EL (cell line): ENCODE results near the gene GALNT9.
"Not testable (repeated sequence)": the region's sequence is repeated elsewhere in the genome, so short reads cannot be mapped to it uniquely, and the experiment has no call there.

Experiments
- DNase-seq: peaks from one replicate; pipeline ENCODE4 v3.0.0-alpha.2; 2016

The GALNT9 gene

DNA sequence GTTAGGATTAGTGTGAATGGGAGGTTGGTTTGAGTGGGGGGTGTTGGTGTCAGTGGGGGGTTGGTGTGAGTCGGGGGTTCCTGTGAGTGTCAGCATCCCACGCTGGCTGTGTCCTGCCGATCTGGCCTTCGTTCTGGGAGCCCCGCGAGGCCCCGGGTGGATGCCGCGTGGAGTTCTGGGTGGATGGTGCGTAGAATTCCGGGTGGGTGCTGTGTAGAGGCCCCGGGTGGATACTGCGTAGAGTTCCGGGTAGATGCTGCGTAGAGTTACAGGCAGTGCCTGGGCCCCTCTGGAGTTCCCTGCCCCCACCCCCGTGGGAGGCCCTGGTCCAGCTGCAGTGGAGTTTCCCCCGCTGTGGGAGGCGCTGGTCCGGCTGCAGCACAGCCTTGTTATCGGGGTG is 176.4 kb downstream of the GALNT9 start:
- no peak for DNase-seq

DNA sequence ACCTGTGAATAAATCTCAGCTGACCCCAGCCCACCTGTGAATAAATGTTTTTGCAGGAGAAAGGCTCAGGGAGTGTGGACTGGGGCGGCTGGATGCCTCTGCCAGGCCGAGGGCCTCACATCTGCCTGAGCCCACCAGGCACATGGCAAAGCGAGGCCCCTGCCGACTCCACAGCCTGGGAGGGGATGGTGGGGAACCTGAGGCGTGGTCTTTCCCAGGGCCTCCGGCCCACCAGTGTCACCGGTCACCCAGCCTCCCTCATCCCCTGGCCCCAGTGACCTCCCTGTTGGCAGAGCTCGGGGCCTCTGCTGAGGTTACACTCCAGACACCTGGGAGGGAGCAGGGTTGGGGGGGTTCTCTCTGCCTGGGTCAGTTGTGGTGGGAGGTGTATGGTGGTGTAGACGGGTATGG is 177.0 kb downstream of the GALNT9 start:
- no peak for DNase-seq

DNA sequence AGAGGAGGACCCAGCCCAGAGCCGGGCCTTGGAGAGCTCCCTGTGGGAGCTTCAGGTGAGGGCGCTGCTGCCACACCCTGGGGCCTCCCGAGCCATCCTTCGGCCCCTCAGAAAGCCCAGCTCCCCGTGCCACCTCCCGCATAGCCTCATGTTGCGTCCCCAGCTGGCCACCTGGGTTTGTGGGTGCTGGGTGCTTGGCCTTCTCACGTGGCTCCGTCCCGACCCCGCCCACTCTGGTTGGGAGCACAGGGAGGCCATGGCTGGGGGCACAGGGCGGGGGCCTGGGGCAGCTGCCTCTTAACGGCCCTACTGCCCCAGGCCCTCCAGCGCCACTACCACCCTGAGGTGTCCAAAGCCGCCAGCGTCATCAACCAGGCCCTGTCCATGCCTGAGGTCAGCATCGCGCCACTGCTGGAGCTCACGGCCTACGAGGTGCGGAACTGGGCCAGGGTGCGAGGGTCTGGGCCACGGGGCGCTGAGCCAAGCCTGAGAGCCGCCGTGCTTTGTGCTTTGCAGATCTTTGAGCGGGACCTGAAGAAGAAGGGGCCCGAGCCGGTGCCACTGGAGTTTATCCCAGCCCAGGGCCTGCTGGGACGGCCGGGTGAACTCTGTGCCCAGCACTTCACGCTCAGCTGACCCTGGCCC is 177.5 kb downstream of the GALNT9 start:
- no peak for DNase-seq

DNA sequence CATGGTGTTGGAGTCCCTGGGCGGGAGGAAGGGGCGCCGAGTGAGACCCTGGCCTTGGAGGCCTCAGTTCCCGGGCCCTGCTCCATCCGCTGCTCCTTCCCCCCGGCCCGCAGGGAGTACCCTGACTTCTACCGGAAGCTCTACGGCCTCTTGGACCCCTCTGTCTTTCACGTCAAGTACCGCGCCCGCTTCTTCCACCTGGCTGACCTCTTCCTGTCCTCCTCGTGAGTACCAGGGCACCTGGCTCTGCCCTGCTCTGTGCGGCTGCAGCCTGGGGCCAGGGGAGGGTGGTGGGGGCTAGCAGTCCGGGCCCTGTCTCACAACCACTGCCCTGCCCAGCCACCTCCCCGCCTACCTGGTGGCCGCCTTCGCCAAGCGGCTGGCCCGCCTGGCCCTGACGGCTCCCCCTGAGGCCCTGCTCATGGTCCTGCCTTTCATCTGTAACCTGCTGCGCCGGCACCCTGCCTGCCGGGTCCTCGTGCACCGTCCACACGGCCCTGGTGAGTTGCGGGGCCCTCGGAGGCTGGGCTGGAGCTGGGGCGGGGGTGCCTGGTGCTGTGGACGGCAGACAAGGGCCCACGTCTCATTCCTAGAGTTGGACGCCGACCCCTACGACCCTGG is 178.1 kb downstream of the GALNT9 start:
- DNase-seq: no peak

DNA sequence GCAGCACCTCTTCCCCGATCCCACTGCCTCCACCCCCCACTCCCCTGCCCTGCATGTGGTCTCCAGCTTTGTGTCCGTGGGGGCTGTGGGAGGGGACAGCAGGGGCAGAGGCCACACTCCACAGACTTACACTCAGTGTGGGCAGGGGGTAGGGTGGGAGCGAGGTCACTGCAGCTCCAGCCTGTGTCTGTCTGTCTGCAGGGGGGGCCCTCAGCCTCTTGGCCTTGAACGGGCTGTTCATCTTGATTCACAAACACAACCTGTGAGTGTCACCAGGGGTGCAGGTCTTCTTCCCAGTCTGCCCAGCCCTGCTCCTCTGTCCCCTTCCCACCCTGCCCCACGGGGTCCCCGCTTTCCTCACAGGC is 178.6 kb downstream of the GALNT9 start:
- no peak for DNase-seq

DNA sequence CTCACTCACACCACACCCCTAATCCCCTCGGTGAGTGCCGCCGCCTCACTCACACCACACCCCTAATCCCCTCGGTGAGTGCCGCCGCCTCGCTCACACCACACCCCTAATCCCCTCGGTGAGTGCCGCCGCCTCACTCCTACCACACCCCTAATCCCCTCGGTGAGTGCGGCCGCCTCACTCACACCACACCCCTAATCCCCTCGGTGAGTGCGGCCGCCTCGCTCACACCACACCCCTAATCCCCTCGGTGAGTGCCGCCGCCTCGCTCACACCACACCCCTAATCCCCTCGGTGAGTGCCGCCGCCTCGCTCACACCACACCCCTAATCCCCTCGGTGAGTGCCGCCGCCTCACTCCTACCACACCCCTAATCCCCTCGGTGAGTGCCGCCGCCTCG is 179.9 kb downstream of the GALNT9 start:
- DNase-seq: not testable (repeated sequence)

DNA sequence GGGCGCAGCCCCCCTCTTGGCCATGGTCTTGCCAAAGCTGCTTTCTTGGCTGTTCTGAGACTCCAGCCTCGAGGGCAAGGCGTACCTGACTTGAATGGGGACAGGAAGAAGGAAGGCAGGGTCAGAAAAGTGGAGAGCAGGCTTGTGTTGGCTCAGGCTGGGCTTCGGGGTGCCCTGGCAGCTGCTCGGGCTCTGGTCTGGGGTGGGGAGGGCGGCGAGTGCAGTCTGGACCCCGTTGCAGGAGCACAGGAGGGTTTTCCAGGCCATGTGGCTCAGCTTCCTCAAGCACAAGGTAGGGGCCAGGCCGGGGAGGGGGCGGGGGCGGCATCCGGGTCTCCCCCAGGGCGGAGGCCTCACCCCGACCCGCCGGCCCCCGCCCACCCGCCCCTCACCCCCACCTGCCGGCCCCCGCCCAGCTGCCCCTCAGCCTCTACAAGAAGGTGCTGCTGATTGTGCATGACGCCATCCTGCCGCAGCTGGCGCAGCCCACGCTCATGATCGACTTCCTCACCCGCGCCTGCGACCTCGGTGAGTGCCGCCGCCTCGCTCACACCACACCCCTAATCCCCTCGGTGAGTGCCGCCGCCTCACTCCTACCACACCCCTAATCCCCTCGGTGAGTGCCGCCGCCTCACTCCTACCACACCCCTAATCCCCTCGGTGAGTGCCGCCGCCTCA is 180.9 kb downstream of the GALNT9 start:
- DNase-seq: no peak

DNA sequence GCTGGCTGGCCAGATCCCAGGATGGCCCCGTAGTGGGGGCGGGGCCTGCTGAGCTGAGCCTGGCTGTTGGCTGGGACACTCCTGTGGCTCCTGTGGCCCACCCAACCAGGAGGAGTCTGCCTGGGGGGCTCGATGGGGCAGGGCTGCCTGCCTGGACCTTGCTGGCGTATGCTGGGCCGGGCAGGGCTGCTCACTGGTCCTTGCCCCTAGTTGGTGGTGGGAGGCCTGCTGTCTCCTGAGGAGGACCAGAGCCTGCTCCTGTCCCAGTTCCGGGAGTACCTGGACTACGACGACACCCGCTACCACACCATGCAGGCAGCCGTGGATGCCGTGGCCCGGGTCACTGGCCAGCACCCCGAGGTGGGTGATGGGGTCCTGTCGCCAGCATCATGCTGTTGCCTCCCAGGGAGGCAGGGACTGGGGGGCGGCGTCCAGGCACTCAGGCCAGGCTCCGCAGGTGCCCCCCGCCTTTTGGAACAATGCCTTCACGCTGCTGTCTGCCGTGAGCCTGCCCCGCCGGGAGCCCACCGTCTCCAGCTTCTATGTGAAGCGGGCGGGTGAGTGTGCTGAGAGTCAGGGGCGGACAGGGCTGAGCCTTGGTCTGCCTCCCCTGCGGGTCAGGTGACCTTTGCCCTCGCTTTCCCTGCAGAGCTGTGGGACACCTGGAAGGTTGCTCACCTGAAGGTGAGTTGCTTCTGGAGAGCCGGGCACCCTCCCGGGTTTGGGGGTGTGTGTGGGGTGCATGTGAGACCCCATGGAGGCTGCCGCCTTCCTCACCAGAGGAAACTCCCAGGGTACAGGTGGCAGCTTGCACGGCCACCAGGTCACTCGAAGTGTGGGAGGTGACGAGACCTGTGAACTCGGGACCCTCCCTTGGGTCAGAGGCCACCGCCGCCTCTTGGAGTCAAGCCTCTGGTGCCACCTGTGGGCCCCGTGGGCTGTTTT is 181.7 kb downstream of the GALNT9 start:
- DNase-seq: no peak

DNA sequence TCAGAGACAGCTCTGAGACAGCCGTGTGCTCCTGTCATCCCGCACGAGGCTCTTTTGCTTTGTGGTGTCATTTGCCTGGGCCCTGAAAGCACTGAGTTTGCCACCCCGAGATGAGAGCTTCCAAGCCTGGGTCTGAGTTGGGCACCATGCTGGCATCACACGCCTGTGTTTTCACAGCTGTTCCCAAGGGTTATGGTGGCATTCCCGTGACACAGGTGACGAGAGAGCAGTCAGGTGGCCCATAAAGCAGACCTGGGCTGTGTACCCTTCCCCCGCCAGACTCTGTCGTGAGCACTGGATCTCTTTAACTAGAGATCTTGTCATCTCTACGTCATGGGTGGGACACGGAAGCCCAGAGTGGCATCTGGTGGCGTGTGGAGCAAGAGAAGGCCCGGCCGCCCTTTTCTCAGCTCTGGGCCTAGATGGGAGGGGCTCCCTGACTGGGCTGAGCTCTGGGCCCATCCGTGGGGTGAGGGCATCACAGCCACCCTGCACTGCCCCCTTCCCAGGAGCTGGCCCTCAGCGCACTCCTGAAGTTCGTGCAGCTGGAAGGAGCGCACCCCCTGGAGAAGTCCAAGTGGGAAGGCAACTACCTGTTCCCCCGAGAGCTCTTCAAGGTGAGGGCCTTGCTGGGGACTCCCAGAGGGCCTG is 182.5 kb downstream of the GALNT9 start:
- no peak for DNase-seq
